Epithelial cell of esophagus (primary cell): ENCODE data around the gene CDC14B.
"Not testable (repeated sequence)": the region's sequence is repeated elsewhere in the genome, so short reads cannot be mapped to it uniquely, and the experiment has no call there.

Source experiments
- DNase-seq: peaks from one replicate; pipeline ENCODE4 v3.0.0; 2010; ENCODE audit warnings: low read depth
- H3K4me3 ChIP-seq: 2 replicates; pipeline ENCODE4 v1.5.1; 2011; ENCODE audit warnings: mild to moderate bottlenecking, low read length, control low read depth
- CTCF ChIP-seq: IDR thresholded peaks from 2 replicates; pipeline ENCODE4 v1.5.1; 2011; ENCODE audit warnings: low read depth, mild to moderate bottlenecking, low read length, control low read depth, inconsistent platforms; ENCODE audit not compliant: insufficient read depth; ENCODE audit errors: missing control alignments

CDC14B gene

DNA sequence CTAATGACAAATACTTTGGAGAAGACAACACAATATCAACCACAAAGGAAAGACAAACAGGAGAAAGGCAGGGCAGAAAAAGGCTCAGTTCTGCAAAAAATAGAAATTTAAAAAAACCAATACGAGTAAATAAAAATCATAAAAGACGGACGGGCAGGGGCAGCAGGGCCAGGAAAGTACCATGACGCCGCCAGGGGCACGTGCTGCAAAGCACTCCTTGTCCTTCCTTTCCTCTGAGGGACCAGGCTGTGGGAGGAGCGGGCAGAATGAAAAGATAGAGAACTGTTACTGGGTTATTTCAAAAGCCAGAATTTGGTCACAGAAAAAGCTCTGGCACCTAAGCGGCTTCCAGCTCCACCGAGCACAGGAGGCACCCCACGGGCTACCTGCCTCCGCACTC is 115.7 kb downstream of the CDC14B start:
- TF ChIP-seq CTCF: no peak
- DNase-seq: no peak
- H3K4me3 ChIP-seq: no peak overlapping the region

DNA sequence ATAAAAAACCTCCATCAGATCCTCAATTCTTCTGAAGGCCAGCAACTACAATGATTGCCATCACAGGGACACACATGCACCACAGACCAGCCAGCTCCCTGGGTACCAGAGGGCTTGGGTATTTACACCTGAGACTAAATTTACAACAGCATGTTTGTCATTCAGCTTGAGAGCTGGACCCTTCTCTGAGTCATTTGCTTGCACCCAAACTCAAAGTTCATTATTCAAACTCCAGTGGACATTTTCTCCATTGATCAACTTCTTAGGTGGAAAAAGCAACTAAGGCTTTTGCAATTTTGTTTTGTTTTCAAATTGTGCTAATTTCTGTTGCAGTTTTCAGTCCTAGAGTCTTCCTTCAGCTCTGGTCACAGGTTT is 116.3 kb downstream of the CDC14B start:
- not testable (repeated sequence) for DNase-seq, H3K4me3 ChIP-seq

- no peak for DNase-seq
- no peak for TF ChIP-seq CTCF
Measured at GRCh38 chr9:96502539-96503373, 116.9 kb downstream of the CDC14B start.

GRCh38 chr9:96501633-96502538 is 117.8 kb downstream of the CDC14B start:
- no peak for DNase-seq
- TF ChIP-seq CTCF: no peak
- H3K4me3 ChIP-seq: no peak overlapping the region

More at GRCh38 chr9:96502539-96503373, 116.9 kb downstream of the CDC14B start:
- no peak overlapping the region for H3K4me3 ChIP-seq

GRCh38 chr9:96500696-96501632 is 118.7 kb downstream of the CDC14B start:
- DNase-seq: no peak
- H3K4me3 ChIP-seq: no peak overlapping the region
- no peak for TF ChIP-seq CTCF

DNA sequence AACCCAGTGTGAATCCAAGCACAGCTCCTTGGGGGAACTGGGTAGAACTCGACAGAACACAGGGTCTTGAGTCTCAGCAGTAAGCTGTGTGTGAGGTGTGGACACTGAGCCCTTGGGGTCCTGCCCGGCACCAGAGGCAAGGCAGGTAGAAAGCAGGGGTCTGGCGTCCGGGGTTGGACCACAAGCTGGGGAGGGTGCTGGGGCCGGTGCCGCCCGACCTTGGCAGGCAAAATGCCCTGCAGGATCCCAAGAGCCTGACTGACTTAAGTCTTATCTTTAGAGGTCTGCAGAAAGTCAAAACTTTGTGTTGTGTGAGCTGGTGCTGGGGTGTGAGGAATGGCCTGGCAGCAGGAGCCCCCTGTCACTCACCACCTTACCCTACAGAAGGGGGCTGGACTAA is 120.4 kb downstream of the CDC14B start:
- DNase-seq: no peak
- H3K4me3 ChIP-seq: no peak overlapping the region
- TF ChIP-seq CTCF: no peak
